ENCODE measurements around the gene CHST11.

The CHST11 gene

GRCh38 chr12:104693493-104693892 is 236.7 kb downstream of the CHST11 start:
- no peak overlapping the region for H3K27ac ChIP-seq (ENCODE audit: extremely low read depth, low read depth, low read length)
- no peak overlapping the region for H3K4me3 ChIP-seq (ENCODE audit: low read depth, low read length)
- ChIA-PET POLR2A (no interaction called here), CTCF (interaction anchor here (0.6 kb wide), 1 partner anchor 297 kb away, joined by 3 read pairs; no protein-coding TSS in a partner anchor)
- peaks cover 5% of the 10 kb centered on the region; the same call in 1 of the 2 replicates for H3K4me1 ChIP-seq (ENCODE audit: control insufficient read depth, insufficient read depth, low read length)
- H3K9me3 ChIP-seq (ENCODE audit: control insufficient read depth, insufficient read depth, low read depth, low read length), result no peaks in the 10 kb centered on the region
- no peak for TF ChIP-seq ZFHX2 (tag by site-specific recombination; conservative IDR thresholded peaks at IDR 0.05)
- H3K36me3 ChIP-seq (ENCODE audit: control insufficient read depth in 2 of 2, insufficient read depth in 1 of 2, low read length in 2 of 2), result no peaks in the 10 kb centered on the region

GRCh38 chr12:104694161-104694560 is 237.4 kb downstream of the CHST11 start:
- Histone ChIP-seq H3K27ac (ENCODE audit: extremely low read depth, low read depth, low read length) (no peak overlapping the region), H3K36me3 (ENCODE audit: control insufficient read depth in 2 of 2, insufficient read depth in 1 of 2, low read length in 2 of 2) (no peaks in the 10 kb centered on the region), H3K4me3 (ENCODE audit: low read depth, low read length) (no peak overlapping the region), H3K9me3 (ENCODE audit: control insufficient read depth, insufficient read depth, low read depth, low read length) (no peaks in the 10 kb centered on the region), H3K4me1 (ENCODE audit: control insufficient read depth, insufficient read depth, low read length) (peaks cover 5% of the 10 kb centered on the region; the same call in 1 of the 2 replicates)
- TF ChIP-seq ZNF341 (tag by site-specific recombination; IDR thresholded peaks at IDR 0.05; ENCODE audit: low read depth) (no peak), ZNF501 (tag by site-specific recombination; IDR thresholded peaks at IDR 0.05) (no peak), ZNF513 (tag by site-specific recombination; IDR thresholded peaks at IDR 0.05) (no peak)
- ChIA-PET CTCF (interaction anchor here (0.6 kb wide), 1 partner anchor 298 kb away, joined by 3 read pairs; no protein-coding TSS in a partner anchor), POLR2A (no interaction called here)

- Histone ChIP-seq H3K4me3 (ENCODE audit: low read depth, low read length) (no peak overlapping the region), H3K27ac (ENCODE audit: extremely low read depth, low read depth, low read length) (no peak overlapping the region), H3K4me1 (ENCODE audit: control insufficient read depth, insufficient read depth, low read length) (peaks cover 5% of the 10 kb centered on the region; the same call in 1 of the 2 replicates), H3K36me3 (ENCODE audit: control insufficient read depth in 2 of 2, insufficient read depth in 1 of 2, low read length in 2 of 2) (no peaks in the 10 kb centered on the region), H3K9me3 (ENCODE audit: control insufficient read depth, insufficient read depth, low read depth, low read length) (no peaks in the 10 kb centered on the region)
- TF ChIP-seq ZNF639 (tag by site-specific recombination; IDR thresholded peaks at IDR 0.05), result no peak
- TF ChIP-seq ZNF324 (tag by site-specific recombination; IDR thresholded peaks at IDR 0.05), result no peak
- no peak for TF ChIP-seq ZNF223 (tag by site-specific recombination; IDR thresholded peaks at IDR 0.05)
- TF ChIP-seq ZNF558 (tag by site-specific recombination; IDR thresholded peaks at IDR 0.05), result no peak
- TF ChIP-seq YY2 (tag by site-specific recombination; IDR thresholded peaks at IDR 0.05), result no peak
- no peak for TF ChIP-seq ZNF843 (tag by site-specific recombination; IDR thresholded peaks at IDR 0.05)
- no peak for TF ChIP-seq ZXDB (tag by site-specific recombination; IDR thresholded peaks at IDR 0.05)
- POLR2A ChIA-PET, result no interaction called here
- CTCF ChIA-PET, result no interaction called here
These were observed 238.0 kb downstream of the CHST11 start for GRCh38 chr12:104694711-104695110.

- Histone ChIP-seq H3K36me3 (ENCODE audit: control insufficient read depth in 2 of 2, insufficient read depth in 1 of 2, low read length in 2 of 2) (no peaks in the 10 kb centered on the region), H3K27ac (ENCODE audit: extremely low read depth, low read depth, low read length) (no peak overlapping the region), H3K4me1 (ENCODE audit: control insufficient read depth, insufficient read depth, low read length) (peaks cover 5% of the 10 kb centered on the region; the same call in 1 of the 2 replicates), H3K4me3 (ENCODE audit: low read depth, low read length) (no peak overlapping the region), H3K9me3 (ENCODE audit: control insufficient read depth, insufficient read depth, low read depth, low read length) (no peaks in the 10 kb centered on the region)
- ChIA-PET CTCF (interaction anchor here (0.6 kb wide), 1 partner anchor 25 kb away, joined by 5 read pairs; no protein-coding TSS in a partner anchor), POLR2A (no interaction called here)
- TF ChIP-seq ZNF266 (tag by site-specific recombination; IDR thresholded peaks at IDR 0.05; ENCODE audit: low read depth) (no peak), YY1 (tag by site-specific recombination; IDR thresholded peaks at IDR 0.05) (no peak), ZNF211 (tag by site-specific recombination; IDR thresholded peaks at IDR 0.05; ENCODE audit: low read depth) (no peak), ZNF501 (tag by site-specific recombination; IDR thresholded peaks at IDR 0.05) (no peak), ZNF664 (tag by site-specific recombination; IDR thresholded peaks at IDR 0.05) (peak; percentile 94), ZNF302 (tag by site-specific recombination; IDR thresholded peaks at IDR 0.05; ENCODE audit: low read depth) (no peak), GLIS1 (tag by site-specific recombination; IDR thresholded peaks at IDR 0.05) (peak; percentile 94), GLIS2 (tag by site-specific recombination; IDR thresholded peaks at IDR 0.05) (peak; percentile 26; the same call in 1 of the 2 replicates), ZBTB11 (tag by site-specific recombination; conservative IDR thresholded peaks at IDR 0.05; ENCODE audit: low read depth) (peak; percentile 18; the same call in 1 of the 2 replicates), ZNF658 (tag by site-specific recombination; IDR thresholded peaks at IDR 0.05) (no peak), ZNF221 (tag by site-specific recombination; IDR thresholded peaks at IDR 0.05; ENCODE audit: borderline replicate concordance) (no peak)
These were observed 238.9 kb downstream of the CHST11 start for GRCh38 chr12:104695453-104696148.

Data from HEK293 (cell line).